HUES64 (cell line): ENCODE data around the gene SLC10A3.

Source experiments
- H3K27ac ChIP-seq: 2 replicates; pipeline ENCODE4 v1.7.0; 2013; ENCODE audit warnings: low read depth, low read length, inconsistent platforms
- H3K27me3 ChIP-seq: 2 replicates; pipeline ENCODE4 v1.6.1; 2013; ENCODE audit warnings: mild to moderate bottlenecking, low read length; ENCODE audit not compliant: insufficient read depth
- H3K36me3 ChIP-seq: 2 replicates; pipeline ENCODE4 v1.6.1; 2013; ENCODE audit warnings: mild to moderate bottlenecking, low read length; ENCODE audit not compliant: insufficient read depth
- H3K4me1 ChIP-seq: 2 replicates; pipeline ENCODE4 v1.6.1; 2013; ENCODE audit warnings: mild to moderate bottlenecking, low read length, moderate library complexity; ENCODE audit not compliant: insufficient read depth
- H3K4me3 ChIP-seq: 2 replicates; pipeline ENCODE4 v1.5.1; 2013; ENCODE audit warnings: mild to moderate bottlenecking, low read length, moderate library complexity
- H3K9ac ChIP-seq: 2 replicates; pipeline ENCODE4 v1.6.1; 2013; ENCODE audit warnings: mild to moderate bottlenecking, low read depth, low read length
- H3K9me3 ChIP-seq: 2 replicates; pipeline ENCODE4 v1.6.1; 2013; ENCODE audit warnings: low read depth, low read length; ENCODE audit not compliant: insufficient read depth
- WGBS: fragments of 150-250, 120-280 bp; methylation state at CpG from one replicate; pipeline ENCODE4 v1.1.7; 2013; ENCODE audit warnings: missing lambda C conversion rate; 5-methylcytosine and 5-hydroxymethylcytosine counted together

The SLC10A3 gene

GRCh38 chrX:154488336-154489075 lies 1.9 kb downstream of the SLC10A3 start:
- no peak overlapping the region for H3K4me3 ChIP-seq
- H3K4me1 ChIP-seq, result no peaks in the 10 kb centered on the region
- H3K27me3 ChIP-seq, result no peaks in the 10 kb centered on the region
- H3K36me3 ChIP-seq, result peaks cover 19% of the 10 kb centered on the region
- no peak overlapping the region for H3K9ac ChIP-seq
- WGBS, result 95% methylated on average over 20 of the region's 20 CpGs
- no peaks in the 10 kb centered on the region for H3K9me3 ChIP-seq
- H3K27ac ChIP-seq, result no peak overlapping the region

- no peak overlapping the region for H3K9ac ChIP-seq
- 96% methylated on average over 28 of the region's 28 CpGs for whole genome bisulfite sequencing
- no peaks in the 10 kb centered on the region for H3K27me3 ChIP-seq
- H3K4me1 ChIP-seq, result no peaks in the 10 kb centered on the region
- no peaks in the 10 kb centered on the region for H3K9me3 ChIP-seq
- no peak overlapping the region for H3K4me3 ChIP-seq
- H3K27ac ChIP-seq, result no peak overlapping the region
- H3K36me3 ChIP-seq, result peaks cover 22% of the 10 kb centered on the region
Observed at GRCh38 chrX:154487518-154488290, 2.7 kb downstream of the SLC10A3 start.

GRCh38 chrX:154486396-154487207 lies 3.8 kb downstream of the SLC10A3 start, which contains the start of gene UBL4A:
Gene UBL4A, minus strand, starts transcription at chrX:154486615. Its CDS starts 31 bp downstream, at chrX:154486584.
- Histone ChIP-seq H3K27ac (no peak within 1 kb of the TSS), H3K9ac (peak within 1 kb of the TSS; percentile 69), H3K4me3 (peak within 1 kb of the TSS; percentile 66), H3K4me1 (no peaks in the 10 kb centered on the region), H3K27me3 (no peaks in the 10 kb centered on the region), H3K9me3 (no peaks in the 10 kb centered on the region), H3K36me3 (peaks cover 22% of the 10 kb centered on the region)
- WGBS, result under 1% methylated on average over 88 of the region's 95 CpGs

GRCh38 chrX:154486052-154486395 lies 4.4 kb downstream of the SLC10A3 start:
- no peaks in the 10 kb centered on the region for H3K9me3 ChIP-seq
- no peaks in the 10 kb centered on the region for H3K27me3 ChIP-seq
- H3K9ac ChIP-seq, result peak overlapping the region; percentile 69
- peak overlapping the region; percentile 66 for H3K4me3 ChIP-seq
- 1% methylated on average over 35 of the region's 35 CpGs for WGBS
- H3K27ac ChIP-seq, result no peak overlapping the region
- no peaks in the 10 kb centered on the region for H3K4me1 ChIP-seq
- peaks cover 22% of the 10 kb centered on the region for H3K36me3 ChIP-seq

GRCh38 chrX:154485150-154486051 lies 5.0 kb downstream of the SLC10A3 start:
- H3K4me3 ChIP-seq, result peak overlapping the region; percentile 66
- H3K27me3 ChIP-seq, result no peaks in the 10 kb centered on the region
- no peak overlapping the region for H3K27ac ChIP-seq
- H3K4me1 ChIP-seq, result no peaks in the 10 kb centered on the region
- H3K9ac ChIP-seq, result peak overlapping the region; percentile 69; the same call in 1 of the 2 replicates
- H3K9me3 ChIP-seq, result no peaks in the 10 kb centered on the region
- 54% methylated on average over 35 of the region's 35 CpGs for WGBS
- peaks cover 22% of the 10 kb centered on the region for H3K36me3 ChIP-seq

GRCh38 chrX:154484255-154485149 lies 5.9 kb downstream of the SLC10A3 start:
- 94% methylated on average over 16 of the region's 16 CpGs for WGBS
- H3K4me3 ChIP-seq, result no peak overlapping the region

GRCh38 chrX:154483325-154483724 lies 7.1 kb downstream of the SLC10A3 start:
- no peak overlapping the region for H3K9ac ChIP-seq
- no peaks in the 10 kb centered on the region for H3K27me3 ChIP-seq
- no peaks in the 10 kb centered on the region for H3K9me3 ChIP-seq
- no peak overlapping the region for H3K27ac ChIP-seq
- no peaks in the 10 kb centered on the region for H3K4me1 ChIP-seq
- H3K4me3 ChIP-seq, result no peak overlapping the region
- peaks cover 22% of the 10 kb centered on the region for H3K36me3 ChIP-seq
- WGBS, result 88% methylated on average over 6 of the region's 7 CpGs

More at GRCh38 chrX:154484255-154485149, 5.9 kb downstream of the SLC10A3 start:
- no peaks in the 10 kb centered on the region for H3K9me3 ChIP-seq
- no peak overlapping the region for H3K9ac ChIP-seq
- H3K36me3 ChIP-seq, result peaks cover 22% of the 10 kb centered on the region
- no peaks in the 10 kb centered on the region for H3K27me3 ChIP-seq
- no peaks in the 10 kb centered on the region for H3K4me1 ChIP-seq
- H3K27ac ChIP-seq, result no peak overlapping the region

GRCh38 chrX:154482786-154483185 lies 7.6 kb downstream of the SLC10A3 start:
- 91% methylated on average over 7 of the region's 7 CpGs for WGBS
- H3K4me3 ChIP-seq, result no peak overlapping the region
- H3K27me3 ChIP-seq, result no peaks in the 10 kb centered on the region
- peaks cover 22% of the 10 kb centered on the region for H3K36me3 ChIP-seq
- no peaks in the 10 kb centered on the region for H3K4me1 ChIP-seq
- no peak overlapping the region for H3K9ac ChIP-seq
- no peak overlapping the region for H3K27ac ChIP-seq
- no peaks in the 10 kb centered on the region for H3K9me3 ChIP-seq

- no peak overlapping the region for H3K9ac ChIP-seq
- no peaks in the 10 kb centered on the region for H3K9me3 ChIP-seq
- H3K4me3 ChIP-seq, result no peak overlapping the region
- peaks cover 22% of the 10 kb centered on the region for H3K36me3 ChIP-seq
- H3K27ac ChIP-seq, result no peak overlapping the region
- H3K27me3 ChIP-seq, result no peaks in the 10 kb centered on the region
- 86% methylated on average over 12 of the region's 14 CpGs for WGBS
- H3K4me1 ChIP-seq, result no peaks in the 10 kb centered on the region
Observed at GRCh38 chrX:154481911-154482601, 8.4 kb downstream of the SLC10A3 start.
